Uterus (tissue), 2 donors: ENCODE measurements around the gene NUP37.

Source experiments
- POLR2A ChIP-seq, 2 donors: fragments of 450-650 bp; IDR thresholded peaks; one replicate each; pipeline ENCODE4 v1.6.1; 2016; ENCODE audit warnings: antibody characterized with exemption in 2 of 2, mild to moderate bottlenecking in 1 of 2, moderate library complexity in 1 of 2
- TF ChIP-seq, protein P1 (sequence below), 4 experiments: fragments of 200-600 bp in 2 of 4; fragments of 450-650 bp in 2 of 4; sonication (generic) in 2 of 4; IDR thresholded peaks; one replicate each; pipeline ENCODE4 v1.5.1; 2016 to 2019; ENCODE audit warnings: antibody characterized with exemption in 4 of 4, mild to moderate bottlenecking in 2 of 4, moderate library complexity in 1 of 4

- TF ChIP-seq POLR2A (IDR thresholded peaks at IDR 0.05) = no peak
- TF ChIP-seq, protein P1, sequence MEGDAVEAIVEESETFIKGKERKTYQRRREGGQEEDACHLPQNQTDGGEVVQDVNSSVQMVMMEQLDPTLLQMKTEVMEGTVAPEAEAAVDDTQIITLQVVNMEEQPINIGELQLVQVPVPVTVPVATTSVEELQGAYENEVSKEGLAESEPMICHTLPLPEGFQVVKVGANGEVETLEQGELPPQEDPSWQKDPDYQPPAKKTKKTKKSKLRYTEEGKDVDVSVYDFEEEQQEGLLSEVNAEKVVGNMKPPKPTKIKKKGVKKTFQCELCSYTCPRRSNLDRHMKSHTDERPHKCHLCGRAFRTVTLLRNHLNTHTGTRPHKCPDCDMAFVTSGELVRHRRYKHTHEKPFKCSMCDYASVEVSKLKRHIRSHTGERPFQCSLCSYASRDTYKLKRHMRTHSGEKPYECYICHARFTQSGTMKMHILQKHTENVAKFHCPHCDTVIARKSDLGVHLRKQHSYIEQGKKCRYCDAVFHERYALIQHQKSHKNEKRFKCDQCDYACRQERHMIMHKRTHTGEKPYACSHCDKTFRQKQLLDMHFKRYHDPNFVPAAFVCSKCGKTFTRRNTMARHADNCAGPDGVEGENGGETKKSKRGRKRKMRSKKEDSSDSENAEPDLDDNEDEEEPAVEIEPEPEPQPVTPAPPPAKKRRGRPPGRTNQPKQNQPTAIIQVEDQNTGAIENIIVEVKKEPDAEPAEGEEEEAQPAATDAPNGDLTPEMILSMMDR (IDR thresholded peaks at IDR 0.05) = no peak
Observed at GRCh38 chr12:102106905-102107304, 13.0 kb downstream of the NUP37 start.
